GM21723 (cell line): ENCODE results near the gene TYMS.

Experiments
- ATAC-seq: cut with Tn5 transposase; IDR thresholded peaks from one replicate; pipeline ENCODE4 v1.9.1; 2021; ENCODE audit warnings: mild to moderate bottlenecking, moderate library complexity; ENCODE audit not compliant: unreplicated experiment

Gene TYMS

DNA sequence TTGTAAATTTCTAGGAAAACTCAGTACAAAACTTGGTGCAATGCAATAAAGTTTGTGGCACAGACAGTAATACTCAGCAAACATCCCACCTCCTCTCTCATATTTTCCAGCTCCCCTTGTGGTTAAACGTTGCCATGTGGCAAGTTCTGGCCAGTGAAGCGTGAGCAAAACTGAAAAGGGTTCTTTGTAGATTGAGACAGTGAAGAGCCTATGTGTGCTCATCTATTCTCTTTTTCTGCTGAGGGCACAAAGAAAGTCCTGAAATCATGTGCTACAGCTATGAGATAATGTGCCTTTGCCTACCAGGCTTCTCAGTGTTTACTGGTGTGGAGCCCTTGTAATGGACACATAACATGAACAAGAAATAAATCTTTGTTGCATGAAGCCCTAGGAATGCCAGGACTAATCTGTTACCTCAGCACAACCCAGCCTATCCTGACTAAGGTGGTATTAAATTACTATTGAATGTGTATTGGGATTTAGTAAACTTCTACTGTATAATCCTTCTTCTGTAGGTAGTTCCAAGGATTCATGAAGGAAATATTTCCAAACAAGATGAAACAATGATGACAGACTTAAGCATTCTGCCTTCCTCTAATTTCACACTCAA lies 13.0 kb upstream of the TYMS start:
- no peak for ATAC-seq

DNA sequence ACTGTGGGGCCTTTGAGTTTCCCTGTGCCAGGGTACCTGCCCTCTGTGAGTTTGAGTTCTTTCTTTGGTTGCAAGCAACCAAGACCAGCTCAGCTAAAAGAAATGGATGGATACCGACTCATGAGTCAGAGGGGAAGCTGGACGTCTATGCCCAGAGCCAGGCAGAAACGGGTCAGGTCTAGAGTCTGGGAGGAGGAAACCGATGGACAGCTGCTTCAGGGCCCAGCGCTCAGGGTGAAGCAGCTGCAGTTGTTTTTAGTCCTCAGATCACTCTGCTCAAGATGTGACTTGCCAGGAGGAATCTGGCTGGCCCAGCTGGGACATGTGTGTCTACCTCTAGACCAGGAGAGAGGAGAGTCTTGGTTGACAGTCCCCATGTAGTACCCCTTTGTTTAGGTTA lies 10.1 kb upstream of the TYMS start:
- no peak for ATAC-seq

DNA sequence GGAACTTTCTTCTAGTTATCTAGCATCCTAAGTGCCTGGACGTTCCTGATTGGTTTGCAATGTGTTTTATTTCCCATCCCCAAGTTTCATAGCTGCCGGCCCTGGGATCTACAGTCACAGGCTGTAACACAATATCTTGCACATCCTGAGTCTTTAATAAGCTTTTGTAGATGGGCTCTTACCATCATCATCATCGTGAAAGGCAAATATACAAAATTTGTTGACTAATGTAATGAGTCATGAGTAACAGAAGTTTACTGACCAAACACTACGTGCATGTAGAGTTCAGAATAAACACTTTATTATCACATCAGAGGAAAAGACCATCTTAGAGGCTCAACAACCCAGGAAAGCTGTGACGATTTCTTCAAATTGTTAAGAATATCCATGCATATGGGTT lies 8.1 kb upstream of the TYMS start:
- no peak for ATAC-seq

DNA sequence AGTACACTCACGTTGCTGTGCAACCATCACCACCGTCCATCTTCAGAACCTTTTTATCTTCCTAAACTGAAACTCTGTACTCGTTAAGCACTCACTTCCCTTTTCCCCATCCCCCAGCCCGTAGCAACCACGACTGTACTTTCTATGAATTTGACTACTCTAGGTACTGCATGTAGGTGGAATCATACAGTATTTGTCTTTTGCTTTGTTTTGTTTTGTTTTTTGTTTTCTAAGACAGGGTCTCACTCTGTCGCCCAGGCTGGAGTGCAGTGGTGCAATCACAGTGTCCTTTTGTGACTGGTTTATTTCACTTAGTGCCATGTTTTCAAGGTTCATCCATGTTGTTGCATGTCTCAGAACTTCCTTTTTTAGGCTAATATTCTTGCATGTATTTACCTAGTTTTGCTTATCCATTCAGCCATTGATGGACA lies 7.0 kb upstream of the TYMS start:
- ATAC-seq, result peak; percentile 98

DNA sequence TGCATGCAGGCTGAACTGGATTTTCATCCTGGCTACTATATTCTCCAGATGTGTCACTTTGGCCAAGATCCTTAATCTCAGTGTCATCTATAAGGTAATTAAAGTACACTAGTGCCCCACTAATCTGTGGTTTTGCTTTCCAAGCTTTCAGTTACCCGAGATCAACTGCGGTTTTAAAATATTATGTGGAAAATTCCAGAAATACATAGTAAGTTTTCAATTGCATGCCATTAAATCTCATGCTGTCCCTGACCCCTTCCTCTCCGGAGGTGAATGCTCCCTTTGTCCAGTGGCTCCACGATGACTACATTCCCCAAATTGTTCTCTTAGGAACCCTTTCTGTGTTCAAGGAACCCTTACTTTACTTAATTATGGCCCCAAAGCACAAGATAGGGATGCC lies 5.3 kb upstream of the TYMS start:
- no peak for ATAC-seq

DNA sequence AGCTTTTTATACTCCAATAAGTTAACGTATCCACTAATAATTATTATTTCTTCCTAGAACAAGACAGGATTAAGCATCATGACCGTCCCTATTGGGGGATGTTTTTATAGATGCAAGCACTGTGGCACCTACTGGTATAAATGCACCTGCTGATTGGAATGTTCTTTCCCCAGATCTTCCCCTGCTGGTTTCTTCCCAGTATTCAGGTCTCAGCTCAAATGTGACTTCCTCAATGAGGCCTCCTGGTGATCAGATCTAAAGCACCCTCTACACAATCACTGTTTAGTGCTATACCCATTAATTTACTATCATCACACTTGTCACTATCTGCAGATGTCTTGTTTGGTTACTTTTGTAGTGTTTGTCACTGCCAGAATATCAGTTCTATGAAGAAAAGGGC lies 3.9 kb upstream of the TYMS start:
- no peak for ATAC-seq

DNA sequence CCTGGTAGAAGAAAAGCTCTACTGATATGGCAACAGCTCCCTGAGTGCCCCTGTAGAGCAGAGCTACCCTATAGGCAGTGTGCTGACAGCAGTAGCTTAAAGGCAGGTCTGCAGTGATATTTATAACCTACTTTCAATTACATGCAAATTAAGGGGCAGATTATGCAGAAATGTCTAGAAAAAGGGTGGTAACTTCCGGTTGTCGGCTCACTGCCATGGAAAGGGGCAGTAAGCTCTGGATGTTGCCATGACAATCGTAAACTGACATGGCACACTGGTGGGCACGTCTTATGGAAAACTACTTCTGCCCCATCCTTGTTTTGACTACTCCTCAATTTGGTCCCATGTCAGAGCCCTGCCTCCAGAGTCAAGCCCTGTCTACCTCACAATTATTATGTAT lies 2.9 kb upstream of the TYMS start:
- ATAC-seq, result no peak

DNA sequence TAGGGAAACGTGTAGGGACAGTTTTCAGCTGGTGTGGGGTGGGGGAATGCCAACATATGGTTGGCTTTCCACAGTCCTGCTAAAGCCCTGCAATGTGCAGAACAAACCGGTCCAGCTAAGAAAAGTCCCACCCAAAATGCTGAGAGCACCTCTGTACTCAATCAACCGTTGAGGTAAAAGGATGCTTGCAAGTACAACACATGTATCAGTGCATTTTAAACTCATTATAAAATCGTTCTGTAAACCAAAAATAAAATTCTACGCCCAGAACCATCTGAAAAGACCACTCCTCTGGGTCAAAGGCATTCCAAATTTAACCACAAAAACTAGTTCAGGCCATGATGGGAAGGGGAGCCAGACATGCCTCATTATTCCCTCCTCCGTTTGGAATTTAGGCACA lies 2.0 kb upstream of the TYMS start:
- no peak for ATAC-seq

DNA sequence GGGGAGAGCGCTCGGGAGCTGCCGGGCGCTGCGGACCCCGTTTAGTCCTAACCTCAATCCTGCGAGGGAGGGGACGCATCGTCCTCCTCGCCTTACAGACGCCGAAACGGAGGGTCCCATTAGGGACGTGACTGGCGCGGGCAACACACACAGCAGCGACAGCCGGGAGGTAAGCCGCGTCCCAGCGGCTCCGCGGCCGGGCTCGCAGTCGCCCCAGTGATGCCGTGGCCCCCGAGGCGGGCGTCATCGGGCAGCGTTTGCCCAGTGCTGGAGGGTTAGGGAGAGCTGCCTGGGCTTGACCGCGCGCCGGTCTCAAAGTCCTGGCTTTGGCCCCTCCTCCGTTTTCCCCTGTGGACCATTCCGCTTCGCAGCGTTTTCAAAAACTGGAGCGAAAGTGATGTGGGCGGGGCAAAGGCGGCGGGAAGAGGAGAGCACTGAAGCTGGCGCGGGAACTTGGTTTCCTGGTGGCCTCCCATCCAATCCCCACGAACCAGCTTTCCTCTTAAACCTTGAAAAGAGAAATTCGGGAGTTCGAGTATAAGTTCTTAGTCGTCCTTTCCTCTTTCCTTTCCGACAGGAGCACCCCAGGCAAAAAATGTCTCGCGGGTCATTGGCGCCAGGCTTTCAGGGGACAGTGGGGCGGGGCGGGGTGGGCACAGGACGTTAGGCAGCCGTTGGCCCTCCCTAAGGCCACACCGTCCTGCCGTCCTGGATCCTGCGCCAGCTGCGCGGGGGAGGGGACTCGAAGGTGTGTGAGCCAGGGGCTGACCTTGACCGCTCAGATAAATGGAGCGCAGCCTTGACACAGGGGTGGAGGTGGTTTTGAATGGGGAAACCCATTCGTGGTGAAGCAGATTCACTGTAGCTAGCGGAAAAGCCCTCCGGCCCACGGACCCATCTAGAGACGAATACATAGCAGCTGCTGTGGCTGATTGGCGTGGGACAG lies 821 bp downstream of the TYMS start:
- peak; percentile 60 for ATAC-seq

DNA sequence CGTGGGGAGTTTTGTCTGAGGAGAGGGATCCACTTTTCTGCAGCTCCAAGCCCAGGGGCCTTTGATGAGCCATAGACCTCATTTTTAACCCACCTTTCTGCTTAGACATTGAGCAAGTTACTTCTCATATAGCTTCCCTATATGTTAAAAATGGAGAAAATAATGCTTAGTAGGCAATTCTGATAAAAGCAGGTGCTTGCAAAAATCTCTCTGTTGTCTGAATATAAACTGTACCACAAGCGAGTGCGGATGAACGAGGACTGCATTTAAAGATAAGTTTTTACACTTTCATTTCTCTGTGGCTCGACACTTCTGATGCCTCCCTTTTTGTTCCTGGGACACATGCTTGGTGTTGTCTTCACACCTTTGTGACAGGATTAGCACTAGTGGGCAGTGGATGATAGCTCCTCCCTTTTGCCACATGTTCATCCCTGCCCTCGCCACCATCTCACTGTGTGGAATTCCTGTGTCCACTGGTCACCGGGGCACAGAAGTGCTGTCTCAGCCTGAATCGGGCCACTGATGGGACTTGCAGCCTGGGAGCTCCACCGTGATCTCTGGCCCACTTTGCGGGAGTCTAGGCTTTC lies 1.6 kb downstream of the TYMS start:
- ATAC-seq, result no peak

DNA sequence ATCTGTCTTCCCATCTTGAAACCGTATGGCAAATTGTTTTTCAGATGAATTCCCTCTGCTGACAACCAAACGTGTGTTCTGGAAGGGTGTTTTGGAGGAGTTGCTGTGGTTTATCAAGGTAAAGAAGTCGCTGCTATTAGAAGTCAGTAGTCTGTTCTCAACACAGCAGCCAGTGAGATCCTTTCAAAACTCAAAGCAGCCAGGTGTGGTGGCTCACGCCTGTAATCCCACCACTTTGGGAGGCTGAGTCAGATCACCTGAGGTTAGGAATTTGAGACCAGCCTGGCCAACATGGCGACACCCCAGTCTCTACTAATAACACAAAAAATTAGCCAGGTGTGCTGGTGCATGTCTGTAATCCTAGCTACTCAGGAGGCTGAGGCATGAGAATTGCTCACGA lies 2.1 kb downstream of the TYMS start:
- no peak for ATAC-seq

DNA sequence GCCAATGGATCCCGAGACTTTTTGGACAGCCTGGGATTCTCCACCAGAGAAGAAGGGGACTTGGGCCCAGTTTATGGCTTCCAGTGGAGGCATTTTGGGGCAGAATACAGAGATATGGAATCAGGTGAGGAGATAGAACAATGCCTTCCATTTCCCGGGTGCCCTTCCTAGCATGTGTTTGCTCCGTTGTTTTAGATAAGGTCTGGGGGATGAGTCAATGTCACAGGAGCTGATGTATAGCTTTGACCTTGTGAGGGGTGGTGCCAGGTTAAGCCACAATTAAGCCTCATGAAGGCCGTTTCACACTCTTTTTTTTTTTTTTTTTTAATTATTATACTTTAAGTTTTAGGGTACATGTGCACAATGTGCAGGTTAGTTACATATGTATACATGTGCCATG lies 4.7 kb downstream of the TYMS start:
- ATAC-seq, result no peak

DNA sequence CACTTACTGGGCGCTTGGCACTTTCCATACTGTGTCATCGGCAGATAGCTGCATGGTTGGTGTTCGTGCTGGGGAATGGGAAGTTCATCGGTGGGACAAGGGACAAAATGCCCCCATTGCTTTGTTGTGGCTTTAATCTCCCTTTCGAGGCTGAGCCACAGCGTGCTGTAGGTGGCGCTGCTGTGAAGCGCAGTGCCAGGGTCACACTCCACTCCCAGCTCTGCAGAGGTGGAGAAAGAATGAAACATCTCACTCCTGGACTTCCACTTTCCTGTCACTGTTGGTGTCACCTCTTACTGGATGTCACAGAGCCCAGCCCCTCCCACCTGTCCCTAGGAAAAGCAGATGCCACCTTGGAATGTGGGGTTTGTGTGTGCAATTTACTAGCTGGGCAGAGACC lies 8.7 kb downstream of the TYMS start:
- ATAC-seq, result no peak

DNA sequence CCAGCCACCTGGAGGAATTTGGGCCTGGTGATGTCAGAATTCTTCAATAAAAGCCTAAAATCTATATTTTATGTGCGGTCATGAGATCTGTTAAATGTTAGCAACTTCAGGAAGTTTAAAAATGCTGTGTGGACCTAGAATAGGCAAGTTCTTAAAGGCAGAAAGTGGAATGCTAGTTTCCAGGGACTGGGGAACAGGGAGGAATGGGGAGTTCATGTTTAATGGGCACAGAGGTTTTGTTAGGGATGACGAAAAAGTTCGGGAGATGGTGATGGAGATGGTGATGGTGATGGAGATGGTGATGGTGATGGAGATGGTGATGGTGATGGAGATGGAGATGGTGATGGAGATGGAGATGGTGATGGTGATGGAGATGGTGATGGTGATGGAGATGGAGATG lies 9.2 kb downstream of the TYMS start:
- ATAC-seq, result no peak

DNA sequence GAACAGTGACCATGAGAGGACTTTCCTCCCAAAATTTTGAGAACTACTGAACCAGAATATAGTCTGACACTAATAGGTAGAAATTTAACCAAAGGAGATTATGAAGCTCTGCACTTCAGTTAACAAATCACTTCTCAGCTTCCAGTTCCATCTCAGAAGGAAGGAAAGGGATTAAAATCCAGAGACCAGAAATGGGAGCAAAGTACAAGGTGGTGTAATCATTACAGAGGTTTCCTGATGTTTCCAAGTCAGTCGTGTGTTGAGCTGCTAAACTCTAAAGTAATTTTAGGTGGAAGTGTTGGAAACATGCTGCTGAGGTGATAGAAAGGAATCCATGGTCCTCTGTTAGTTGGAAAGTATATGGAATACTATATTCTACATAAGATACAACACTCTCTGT lies 10.8 kb downstream of the TYMS start:
- no peak for ATAC-seq

DNA sequence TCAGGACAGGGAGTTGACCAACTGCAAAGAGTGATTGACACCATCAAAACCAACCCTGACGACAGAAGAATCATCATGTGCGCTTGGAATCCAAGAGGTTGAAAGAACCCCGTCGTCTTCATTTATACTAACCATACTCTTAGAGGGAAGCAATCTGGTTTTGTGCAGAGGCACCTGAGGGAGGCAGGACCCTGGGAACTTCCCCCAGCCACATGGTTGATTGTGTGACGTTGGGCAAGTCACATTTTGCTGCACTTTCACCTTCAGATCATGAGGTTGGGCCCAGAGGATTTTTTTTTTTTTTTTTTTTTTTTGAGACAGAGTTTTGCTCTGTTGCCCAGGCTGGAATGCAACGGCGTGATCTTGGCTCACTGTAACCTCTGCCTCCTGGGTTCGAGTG lies 11.6 kb downstream of the TYMS start:
- no peak for ATAC-seq

DNA sequence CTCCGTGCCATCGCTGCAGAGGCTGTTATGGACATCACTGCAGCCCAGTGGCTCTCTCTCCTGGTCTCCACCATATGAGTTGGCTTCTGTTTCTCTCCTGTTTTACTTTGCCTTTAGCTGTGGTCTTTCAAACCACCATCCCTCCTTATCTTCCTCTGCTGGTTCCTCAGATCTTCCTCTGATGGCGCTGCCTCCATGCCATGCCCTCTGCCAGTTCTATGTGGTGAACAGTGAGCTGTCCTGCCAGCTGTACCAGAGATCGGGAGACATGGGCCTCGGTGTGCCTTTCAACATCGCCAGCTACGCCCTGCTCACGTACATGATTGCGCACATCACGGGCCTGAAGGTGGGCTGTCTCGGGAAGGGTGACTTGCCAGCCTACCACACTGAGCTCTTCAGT lies 13.1 kb downstream of the TYMS start:
- ATAC-seq, result no peak

DNA sequence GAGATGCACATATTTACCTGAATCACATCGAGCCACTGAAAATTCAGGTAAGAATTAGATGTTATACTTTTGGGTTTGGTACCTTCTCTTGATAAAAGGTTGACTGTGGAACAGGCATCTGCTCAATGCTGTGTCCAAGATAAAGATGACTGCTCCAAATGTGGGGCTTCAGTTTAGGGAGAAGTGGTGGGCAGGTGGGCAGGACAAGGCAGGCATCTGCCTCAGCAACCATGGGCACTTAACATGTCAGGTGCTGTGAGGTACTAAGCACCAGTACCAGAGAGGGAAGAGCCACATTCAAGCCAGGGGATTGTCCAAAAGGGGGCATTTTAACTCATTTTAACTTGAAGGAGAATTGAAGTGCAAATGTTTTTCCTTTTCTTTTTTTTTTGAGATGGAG lies 14.0 kb downstream of the TYMS start:
- no peak for ATAC-seq

DNA sequence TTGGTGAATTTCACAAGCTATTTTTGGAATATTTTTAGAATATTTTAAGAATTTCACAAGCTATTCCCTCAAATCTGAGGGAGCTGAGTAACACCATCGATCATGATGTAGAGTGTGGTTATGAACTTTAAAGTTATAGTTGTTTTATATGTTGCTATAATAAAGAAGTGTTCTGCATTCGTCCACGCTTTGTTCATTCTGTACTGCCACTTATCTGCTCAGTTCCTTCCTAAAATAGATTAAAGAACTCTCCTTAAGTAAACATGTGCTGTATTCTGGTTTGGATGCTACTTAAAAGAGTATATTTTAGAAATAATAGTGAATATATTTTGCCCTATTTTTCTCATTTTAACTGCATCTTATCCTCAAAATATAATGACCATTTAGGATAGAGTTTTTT lies 15.9 kb downstream of the TYMS start:
- ATAC-seq, result no peak

DNA sequence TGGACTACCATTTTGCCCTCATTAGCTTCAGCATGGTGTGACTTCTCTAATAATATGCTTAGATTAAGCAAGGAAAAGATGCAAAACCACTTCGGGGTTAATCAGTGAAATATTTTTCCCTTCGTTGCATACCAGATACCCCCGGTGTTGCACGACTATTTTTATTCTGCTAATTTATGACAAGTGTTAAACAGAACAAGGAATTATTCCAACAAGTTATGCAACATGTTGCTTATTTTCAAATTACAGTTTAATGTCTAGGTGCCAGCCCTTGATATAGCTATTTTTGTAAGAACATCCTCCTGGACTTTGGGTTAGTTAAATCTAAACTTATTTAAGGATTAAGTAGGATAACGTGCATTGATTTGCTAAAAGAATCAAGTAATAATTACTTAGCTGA lies 16.3 kb downstream of the TYMS start:
- no peak for ATAC-seq

DNA sequence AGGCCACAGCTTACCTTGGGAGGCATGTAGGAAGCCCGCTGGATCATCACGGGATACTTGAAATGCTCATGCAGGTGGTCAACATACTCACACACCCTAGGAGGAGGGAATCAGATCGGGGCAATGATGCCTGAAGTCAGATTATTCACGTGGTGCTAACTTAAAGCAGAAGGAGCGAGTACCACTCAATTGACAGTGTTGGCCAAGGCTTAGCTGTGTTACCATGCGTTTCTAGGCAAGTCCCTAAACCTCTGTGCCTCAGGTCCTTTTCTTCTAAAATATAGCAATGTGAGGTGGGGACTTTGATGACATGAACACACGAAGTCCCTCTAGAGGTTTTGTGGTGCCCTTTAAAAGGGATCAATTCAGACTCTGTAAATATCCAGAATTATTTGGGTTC lies 17.9 kb downstream of the TYMS start:
- ATAC-seq, result no peak

DNA sequence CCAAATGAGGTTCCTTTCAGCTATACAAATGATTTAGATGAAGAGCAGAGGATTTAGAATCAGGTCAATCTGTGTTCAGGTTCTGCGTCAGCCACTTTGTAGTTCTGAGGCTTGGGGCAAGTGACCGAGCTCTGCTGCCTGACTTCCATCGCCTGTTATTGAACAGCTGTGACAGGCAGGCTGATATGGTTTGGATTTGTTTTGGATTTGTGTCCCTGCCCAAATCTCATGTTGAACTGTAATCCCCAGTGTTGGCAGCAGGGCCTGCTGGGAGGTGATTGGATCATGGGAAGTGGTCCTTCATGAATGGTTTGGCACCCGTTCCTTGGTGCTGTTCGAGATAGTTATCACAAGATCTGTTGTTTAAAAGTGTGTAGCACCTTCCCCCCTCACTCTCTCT lies 18.6 kb downstream of the TYMS start:
- ATAC-seq, result no peak
